Measurements from ENCODE around the gene ZSWIM1.
A peak's percentile ranks its signal among the peaks of the same experiment; 100 is the strongest.
"Not testable (repeated sequence)": the region's sequence is repeated elsewhere in the genome, so short reads cannot be mapped to it uniquely, and the experiment has no call there.

ZSWIM1 gene

DNA sequence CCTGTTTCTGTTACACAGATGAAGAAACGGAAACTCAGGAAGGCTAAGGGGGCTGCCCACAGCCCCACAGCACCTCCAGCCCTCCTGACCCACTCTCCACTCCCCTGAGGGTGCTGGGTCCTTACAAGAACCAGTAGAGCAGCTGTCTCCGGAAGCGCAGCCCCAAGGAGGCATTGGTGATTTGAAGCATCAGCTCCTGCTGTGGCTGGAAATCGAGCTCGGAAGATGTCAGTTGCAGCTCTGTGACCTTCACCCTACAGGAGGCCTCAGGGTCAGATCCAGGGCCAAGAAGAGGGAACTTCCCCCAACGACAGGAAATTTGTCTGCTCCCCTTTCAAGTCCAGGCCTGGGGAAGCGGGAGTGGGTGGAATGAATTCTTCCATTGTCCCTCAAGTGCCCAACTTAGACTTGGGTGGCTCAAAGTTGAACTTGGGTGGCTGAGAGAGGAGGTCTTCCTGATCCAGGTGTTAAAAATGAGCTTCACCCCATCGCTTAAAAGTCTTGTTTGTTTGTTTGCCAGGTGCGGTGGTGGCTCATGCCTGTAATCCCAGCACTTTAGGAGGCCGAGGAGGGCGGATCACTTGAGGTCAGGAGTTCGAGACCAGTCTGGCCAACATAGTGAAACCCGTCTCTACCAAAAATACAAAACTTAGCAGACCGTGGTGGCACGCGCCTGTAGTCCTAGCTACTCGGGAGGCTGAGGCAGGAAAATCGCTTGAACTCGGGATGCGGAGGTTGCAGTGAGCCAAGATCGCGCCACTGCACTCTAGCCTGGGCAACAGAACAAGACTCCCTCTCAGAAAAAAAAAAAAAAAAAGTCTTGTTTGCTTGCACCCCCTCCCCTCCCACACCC, 29.0 kb downstream of the ZSWIM1 start:
- DNase-seq = no peak

DNA sequence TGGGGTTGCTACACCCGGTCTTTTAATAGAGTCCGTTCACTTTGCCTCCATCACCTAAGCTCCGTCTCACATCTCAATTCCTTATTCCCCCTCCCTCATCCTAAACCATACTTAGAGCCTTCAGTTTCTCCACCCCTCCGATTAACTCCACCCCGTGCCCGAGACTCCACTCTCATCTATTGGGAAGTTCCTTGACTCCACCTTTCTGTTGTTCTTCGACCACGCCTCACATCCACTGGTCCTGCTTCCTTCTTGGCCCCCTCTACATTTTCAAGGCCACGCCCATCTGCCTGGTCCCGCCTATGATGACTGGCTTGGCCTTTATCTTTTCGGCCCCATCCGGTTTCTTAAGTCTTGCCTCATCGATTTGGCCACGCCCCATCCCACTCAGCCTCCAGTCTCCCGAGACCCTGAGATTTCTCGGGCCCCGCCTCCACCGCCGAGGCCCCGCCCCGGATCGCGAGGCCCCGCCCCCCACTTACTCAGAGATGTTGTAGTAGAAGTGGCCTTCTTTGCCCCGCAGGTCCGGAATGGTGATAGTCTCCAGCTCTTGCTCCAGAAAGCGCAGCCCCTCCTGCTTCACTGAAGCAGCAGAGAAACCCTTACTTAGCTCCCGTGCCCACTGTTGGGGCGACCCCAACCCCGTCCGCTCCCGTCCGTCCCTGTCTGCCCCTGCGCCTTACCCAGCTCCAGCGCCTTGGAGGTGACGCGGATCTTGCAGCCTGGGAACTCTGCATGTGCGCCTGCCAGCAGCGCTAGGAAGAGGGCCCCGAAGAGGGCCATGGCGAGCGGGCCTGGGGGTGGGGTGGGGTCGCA, 29.9 kb downstream of the ZSWIM1 start:
- peak; percentile 97 for DNase-seq

DNA sequence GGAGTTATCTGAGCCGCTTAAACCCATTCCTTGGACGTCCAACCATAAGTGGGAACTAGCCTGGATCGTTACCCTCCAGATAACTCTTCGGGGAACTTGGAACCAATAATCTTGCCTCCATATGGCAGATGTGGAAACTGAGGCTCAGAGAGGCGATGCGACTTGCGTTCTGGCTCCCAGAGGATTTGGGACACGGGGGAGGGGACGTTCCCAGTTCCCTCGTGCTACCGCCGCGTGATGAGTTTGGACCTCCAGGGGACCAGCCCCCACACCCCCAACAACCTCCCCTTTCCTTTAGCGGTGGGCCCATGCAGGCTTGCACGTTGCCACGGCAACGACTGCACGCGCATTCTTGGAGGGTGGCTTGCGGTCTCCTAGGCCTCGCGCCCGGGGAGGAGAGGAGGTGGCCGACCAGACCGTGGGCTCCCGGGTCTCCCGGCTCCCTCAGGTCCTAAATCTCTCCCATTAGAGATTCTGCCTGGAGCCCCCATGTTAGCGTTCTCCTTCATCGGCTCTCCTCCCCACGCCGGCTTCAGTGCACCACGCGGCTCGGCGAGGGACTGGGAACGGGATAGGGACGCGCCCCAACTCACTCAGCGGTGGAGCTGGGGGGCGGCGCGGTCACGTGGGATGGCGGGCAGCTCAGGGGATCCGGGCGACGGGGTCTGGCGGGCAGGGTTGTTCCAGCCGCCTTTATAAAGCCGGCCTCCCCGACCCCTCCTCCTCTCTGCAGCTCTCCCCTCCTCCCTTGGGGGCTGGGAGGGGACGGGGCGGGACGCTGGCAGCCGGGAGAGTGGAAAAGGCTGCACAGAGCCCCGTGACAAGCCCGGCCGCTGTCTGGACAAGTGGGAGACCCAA, 30.7 kb downstream of the ZSWIM1 start, which contains the start of gene PLTP:
Gene PLTP, minus strand, starts transcription at position 670 of the 858 bp plus-strand sequence. CDS start 703 bp downstream, outside the sequence.
- DNase-seq = peak; percentile 48

DNA sequence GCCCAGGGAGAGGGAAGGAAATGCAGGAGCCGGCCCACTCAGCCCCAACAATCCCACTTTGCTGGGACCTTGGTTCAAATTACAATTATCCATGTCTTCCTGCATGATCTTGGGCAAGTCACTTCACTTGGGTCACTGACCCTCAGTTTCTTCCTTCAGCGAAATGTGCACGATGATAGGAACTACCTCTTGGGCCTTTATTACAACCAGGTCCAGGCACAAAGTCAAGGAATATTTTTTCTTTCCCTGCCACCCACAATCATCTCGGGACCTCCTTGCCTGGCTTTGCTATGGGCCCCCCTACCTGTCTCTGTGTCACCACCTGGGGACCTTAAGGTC, 31.3 kb downstream of the ZSWIM1 start:
- DNase-seq = no peak

DNA sequence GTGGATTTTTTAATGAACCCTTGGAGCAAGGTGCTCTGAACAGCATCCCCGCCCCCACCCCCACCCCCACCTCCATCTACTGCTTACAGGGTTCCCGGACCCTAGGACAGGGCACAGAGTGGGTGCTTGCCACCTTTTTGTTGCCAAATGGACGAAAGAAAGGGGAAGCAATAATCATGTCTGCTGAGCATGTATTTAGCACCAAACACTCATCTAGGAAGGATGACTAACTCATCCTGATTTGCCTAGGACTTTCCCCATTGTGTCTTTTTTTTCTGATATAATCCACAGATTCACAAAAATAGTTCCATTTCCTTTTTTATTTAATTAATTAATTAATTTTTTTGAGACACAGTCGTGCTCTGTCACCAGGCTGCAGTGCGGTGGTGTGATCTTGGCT, 32.1 kb downstream of the ZSWIM1 start:
- DNase-seq = no peak

DNA sequence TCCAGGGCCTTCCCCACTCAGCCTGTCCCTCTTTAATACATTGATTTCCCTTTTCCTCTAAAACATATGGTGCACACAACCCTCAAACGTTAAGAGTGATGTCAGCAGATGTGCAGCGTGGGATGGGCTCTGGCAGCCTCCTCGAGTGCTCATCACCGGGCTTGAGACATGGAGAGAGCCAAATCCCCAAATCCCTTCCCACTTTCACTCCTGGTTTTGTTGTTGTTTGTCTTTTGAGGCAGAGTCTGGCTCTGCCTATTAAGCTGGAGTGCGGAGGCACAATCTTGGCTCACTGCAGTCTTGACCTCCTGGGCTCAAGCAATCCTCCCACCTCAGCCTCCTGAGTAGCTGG, 36.7 kb downstream of the ZSWIM1 start:
- no peak for DNase-seq

DNA sequence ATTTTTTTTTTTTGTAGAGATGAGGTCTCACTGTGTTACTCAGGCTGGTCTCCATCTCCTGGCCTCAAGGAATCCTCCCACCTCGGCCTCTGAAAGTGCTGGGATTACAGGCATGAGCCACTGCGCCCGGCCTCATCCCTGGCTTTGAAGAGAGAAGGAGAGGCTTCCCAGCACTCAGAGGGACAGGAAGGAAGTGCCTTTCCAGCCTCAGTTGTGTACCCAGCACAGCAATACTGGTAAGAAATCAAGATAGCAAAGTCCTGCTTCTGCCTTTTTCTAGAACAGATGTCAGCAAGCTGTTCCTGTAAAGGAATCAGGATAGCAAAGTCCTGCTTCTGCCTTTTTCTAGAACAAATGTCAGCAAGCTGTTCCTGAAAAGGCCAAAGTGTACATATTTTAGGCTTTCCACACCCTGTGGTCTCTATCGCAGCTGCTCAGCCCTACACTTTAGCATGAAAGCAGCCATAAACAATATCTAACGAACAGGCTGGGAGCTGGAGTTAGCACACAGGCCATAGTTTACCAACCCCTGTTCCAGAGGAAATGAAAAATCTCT, 37.2 kb downstream of the ZSWIM1 start:
- DNase-seq = no peak

DNA sequence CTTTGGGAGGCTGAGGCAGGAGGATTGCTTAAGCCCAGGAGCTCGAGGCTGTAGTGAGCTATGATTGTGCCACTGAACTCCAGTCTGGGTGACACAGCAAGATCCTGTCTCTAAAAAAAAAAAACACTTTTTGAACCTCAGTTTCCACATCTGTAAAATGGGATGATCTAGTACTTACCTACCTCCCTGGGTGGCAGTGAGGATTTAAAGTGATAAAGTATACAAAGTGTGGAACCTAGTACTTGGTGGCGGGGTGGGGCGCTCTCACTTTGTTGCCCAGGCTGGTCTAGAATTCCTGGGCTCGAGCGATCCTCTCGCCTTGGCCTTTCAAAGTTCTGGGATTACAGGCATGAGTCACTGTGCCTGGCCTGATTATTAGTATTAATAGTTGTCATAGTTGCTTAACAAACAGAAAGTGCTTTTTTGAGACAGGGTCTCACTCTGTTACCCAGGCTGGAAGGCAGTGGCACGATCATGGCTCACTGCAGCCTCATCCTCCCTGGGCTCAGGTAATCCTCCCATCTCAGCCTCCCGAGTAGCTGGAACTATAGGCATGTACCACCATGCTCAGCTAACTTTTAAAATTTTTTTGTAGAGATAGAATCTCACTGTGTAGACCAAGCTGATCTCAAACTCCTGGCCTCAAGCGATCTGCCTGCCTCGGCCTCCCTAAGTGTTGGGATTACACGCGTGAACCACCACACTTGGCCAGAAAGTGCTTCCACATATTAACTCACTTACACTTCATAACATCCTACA, 37.9 kb downstream of the ZSWIM1 start:
- DNase-seq = no peak

DNA sequence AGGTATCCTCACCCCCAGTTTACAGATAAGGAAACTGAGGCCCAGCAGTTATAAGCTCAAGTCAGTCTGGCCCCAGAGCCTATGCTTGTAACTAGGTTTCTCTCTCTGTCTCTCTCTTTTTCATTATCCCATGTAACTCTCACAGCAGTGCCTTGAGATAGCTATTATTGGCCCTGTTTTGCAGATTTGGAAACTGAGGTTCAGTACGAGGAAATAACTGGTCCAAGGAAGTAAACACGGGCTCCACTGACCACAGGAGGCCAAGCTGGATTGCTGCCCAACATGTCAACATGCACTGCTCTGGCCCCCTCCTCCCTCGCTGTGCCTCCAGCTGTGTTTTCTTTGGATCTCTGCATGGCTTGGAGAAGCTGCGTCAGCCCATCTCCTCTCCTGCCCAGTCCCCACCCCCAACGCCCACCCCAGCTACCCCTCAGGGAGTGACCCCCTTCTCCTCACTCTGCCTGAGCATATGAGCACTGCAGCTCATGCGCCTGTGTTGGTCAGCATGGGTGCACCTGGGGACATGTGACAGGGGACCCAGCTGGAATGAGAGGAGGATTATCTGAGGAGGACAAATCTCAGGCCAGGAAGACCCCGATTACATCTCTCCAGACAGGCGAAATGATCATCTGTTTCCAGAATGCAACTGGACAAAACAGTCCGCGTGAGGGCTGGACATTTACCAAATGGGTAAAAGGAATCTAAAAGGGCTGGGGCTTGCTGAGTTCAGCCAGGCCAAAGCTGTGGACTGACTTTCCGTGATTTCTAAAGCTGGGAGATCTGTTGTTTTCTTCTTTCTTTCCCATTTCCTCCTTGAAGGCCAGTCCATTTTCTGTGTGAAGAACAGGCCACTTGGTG, 38.7 kb downstream of the ZSWIM1 start:
- DNase-seq = peak; percentile 54

DNA sequence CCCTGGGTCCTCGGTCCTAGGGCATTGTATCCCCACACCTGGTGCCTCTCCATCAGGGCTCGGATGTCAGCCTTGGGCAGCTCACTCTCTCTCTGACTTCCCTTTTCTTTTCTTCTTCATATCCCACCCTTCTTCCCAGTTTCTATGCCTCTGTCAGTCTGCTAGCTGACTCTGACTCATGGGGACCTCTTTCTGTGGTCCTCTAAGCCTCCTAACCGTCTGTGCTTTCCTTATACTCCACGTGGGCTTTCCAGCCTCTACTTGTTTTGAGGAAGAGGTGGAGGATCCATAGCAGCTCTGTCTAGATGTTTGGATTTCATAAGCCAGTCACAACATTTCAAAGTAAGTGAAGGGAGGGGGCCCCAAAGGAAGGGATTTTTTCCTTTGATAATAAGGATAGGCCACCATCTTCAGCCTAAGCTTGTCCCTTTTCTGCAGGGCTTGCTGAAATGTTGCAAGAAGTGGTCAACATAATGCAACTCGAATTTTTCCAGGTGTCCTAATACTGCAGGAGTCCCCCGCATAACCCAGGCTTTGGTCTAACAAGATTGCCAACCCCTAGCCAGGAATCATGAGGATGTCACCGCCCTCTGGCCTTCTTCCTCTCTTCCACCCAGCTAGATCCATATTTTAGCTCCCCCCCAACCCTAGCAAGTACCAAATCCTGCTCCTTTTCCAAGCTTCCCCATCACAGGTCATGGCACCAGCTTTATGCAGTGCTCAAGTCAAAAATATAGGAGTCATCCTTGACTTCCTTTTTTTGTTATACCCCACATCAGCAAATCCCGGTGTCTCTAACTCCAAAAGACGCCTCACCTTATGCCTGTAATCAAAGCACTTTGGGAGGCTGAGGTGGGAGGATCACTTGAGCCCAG, 39.7 kb downstream of the ZSWIM1 start:
- no peak for DNase-seq

DNA sequence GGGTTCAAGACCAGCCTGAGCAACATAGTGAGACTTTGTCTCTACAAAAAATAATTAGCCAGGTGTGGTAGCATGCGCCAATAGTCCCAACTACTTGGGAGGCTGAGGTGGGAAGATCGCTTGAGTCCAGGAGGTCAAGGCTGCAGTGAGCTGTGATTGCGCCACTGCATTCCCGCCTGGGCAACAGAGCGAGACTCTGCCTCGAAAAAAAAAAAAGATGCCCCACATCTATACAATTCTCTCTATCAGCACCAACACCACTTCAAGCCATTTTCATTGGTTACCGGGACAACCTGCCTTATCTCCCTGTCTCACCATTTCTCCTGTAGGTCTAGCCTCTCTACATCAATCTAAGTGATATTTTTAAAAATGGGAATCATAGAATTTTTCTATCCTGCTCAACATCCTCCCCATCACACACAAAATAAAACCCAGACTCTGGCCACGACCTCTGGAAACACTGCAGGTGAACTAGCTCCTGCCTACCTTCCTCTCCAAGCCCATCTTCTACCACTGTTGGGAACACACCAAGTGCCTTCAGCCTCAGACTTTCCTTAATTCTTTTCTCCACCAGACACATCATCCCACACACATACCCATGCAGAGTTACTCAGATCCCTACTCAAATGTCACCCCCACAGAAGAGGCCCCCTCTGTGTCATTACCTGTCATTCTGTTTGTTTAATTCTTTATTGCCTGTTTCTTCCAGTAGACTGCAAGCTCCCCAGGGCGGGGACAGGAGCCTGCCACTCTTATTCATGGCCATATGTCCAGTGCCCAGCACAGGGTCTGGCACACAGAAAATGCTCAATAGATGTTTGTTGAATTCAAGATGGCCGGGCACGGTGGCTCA, 40.5 kb downstream of the ZSWIM1 start:
- no peak for DNase-seq

DNA sequence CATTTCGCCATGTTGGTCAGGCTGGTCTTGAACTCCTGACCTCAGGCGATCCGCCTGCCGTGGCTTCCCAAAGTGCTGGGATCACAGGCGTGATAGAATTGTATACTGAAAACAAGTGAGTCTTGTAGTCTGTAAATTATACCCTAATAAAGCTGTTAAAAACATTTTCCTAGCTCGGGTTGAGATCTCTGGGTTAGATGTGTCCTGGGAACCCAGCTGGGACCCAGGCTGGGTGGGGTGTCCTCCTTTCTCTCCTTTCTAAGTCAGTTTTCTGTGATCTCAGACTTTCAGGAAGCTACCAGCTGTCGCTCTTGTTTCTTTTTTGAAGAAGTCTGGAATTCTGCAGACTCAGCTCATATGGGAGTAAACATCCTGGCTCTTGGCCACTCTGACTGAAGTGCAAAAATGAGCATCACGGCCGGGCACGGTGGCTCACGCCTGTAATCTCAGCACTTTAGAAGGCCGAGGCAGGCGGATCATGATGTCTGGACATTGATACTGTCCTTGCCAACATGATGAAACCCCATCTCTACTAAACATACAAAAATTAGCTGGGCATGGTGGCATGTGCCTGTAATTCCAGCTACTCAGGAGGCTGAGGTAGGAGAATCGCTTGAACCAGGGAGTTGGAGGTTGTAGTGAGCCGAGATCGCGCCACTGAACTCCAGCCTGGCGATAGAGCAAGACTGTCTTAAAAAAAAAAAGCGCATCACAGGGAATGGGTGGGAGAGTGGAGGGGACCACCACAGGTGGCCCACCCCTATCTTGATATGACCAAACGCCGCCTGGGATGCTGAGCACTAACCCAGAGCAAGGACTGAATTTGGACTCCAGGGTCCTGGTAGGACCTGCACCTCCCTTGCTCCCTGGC, 43.6 kb downstream of the ZSWIM1 start:
- no peak for DNase-seq

DNA sequence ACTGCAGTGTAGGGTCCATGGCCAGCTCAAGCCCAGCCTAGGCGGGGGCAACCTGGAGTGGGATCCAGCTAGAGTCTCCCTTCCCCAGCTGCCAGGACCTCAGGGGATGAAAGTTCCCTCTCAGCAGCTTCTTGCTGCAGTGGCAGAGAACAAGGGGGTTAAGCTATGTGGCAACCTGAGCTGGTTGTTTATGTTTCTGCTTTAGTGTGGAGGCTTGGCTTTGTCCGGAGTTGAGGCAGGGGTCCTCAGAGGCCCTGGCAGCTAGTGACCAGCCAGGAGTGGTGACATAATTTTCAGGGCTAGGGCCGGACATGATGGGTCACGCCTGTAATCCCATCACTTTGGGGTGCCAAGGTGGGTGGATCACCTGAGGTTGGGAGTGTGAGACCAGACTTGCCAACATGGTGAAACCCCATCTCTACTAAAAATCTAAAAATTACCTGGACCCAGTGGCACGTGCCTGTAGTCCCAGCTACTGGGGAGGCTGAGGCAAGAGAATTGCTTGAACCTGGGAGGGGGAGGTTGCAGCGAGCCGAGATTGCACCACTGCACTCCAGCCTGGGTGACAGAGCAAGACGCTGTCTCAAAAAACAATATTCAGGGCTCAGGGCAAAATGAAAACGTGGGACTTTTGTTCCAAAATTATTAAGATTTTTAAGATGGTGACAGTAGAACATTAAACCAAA, 44.9 kb downstream of the ZSWIM1 start:
- DNase-seq = no peak

DNA sequence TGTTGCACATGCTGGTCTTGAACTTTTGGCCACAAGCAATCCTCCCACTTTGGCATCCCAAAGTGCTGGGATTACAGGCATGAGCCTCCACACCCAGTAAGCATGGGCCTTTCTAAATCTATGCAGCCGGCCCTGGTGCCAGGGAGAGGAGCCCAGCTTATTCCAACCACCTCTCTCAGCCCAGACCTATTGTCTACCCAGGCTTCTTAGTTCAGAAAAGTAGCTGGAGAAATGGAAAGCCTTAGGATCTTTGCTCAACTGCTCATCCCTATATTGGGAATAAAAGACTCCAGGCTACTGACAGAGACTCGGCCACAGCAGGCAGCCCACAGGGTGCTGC, 45.7 kb downstream of the ZSWIM1 start:
- no peak for DNase-seq

DNA sequence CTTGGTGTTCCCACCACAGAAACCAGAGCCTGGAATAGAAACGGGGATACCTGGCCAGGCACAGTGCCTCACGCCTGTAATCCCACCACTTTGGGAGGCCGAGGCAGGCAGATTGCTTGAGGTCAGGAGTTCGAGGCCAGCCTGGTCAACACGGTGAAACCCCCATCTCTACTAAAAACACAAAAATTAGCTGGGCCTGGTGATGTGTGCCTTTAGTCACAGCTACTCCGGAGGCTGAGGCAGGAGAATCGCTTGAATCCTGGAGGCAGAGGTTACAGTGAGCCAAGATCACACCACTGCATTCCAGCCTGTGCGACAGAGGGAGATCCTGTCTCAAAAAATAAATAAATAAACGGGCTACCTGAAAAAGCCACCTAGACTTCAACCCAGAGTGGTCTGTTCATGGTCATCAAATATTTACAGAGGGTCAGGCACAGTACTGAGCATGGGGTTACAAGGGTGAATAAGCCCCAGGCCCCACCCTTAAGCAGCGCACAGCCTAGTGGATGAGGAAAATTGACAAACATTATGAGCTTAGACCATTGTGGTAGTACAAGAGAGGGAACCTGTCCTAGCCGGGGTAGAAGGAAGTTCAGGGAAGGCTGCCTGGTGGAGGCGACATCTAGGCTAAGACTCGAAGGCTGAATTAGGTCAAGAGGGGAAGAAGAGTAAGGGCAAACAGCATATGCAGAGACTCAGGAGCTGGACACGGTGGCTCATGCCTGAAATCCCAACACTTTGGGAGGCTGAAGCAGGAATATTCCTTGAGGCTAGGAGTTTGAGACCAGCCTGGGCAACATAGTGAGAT, 46.2 kb downstream of the ZSWIM1 start:
- no peak for DNase-seq

DNA sequence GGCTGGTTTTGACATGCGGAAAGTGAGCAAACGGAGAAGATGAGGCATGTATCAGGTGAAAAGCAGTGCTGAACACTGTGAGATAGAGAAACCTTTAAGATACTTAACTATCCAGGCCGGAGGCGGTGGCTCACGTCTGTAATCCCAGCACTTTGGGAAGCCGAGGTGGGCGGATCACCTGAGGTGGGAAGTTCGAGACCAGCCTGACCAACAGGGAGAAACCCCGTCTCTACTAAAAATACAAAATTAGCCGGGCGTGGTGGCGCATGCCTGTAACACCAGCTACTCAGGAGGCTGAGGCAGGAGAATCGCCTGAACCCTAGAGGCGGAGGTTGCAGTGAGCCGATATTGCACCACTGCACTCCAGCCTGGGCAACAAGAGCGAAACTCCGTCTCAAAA, 50.7 kb downstream of the ZSWIM1 start:
- DNase-seq = not testable (repeated sequence)
